VCaP (cell line): ENCODE results near the gene RAD51B.

ENCODE experiments used
- H3K27ac ChIP-seq: fragments of 450-650 bp; 2 replicates; pipeline ENCODE4 v1.5.1; 2017
- TF ChIP-seq, protein P1 (sequence below): fragments of 450-650 bp; conservative IDR thresholded peaks from 2 replicates; pipeline ENCODE4 v1.5.1; 2017; ENCODE audit warnings: mild to moderate bottlenecking, moderate library complexity

Gene RAD51B

DNA sequence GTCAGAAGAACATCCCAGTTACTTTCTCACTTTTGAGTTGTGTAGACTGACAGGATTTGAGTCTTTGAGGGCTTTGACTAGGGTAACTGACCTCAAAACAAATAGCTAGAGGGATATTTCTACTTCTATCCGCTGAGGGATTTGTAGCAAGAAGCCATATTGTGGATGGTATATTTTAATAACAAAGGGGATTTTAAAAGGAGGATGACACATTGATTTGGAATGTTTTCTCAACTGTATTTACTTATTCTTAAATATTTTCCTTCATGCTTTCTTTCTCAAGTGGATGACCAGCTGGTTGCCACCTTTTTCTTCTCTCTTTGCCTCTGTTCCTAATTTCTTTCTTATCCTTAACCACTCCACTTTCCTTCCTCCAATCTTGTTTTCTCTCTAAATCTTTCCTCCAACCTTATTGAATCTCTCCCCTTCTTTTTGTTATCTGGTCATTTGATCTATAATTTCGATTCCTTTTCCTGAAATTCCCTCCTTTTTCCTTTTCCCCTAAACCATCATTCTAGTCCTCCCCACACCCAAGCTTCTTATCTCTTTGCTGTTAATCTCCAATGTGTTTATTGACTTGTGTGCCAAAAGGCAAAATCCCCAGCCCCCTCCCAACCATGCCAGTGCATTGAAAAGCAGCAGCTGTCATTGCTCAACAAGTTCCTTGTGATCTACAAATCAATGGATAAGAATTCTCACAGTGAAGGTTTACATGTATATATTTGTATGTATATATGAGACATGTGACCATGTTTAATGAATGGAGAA is 411.6 kb downstream of the RAD51B start:
- H3K27ac ChIP-seq = no peak overlapping the region
- TF ChIP-seq, protein P1, sequence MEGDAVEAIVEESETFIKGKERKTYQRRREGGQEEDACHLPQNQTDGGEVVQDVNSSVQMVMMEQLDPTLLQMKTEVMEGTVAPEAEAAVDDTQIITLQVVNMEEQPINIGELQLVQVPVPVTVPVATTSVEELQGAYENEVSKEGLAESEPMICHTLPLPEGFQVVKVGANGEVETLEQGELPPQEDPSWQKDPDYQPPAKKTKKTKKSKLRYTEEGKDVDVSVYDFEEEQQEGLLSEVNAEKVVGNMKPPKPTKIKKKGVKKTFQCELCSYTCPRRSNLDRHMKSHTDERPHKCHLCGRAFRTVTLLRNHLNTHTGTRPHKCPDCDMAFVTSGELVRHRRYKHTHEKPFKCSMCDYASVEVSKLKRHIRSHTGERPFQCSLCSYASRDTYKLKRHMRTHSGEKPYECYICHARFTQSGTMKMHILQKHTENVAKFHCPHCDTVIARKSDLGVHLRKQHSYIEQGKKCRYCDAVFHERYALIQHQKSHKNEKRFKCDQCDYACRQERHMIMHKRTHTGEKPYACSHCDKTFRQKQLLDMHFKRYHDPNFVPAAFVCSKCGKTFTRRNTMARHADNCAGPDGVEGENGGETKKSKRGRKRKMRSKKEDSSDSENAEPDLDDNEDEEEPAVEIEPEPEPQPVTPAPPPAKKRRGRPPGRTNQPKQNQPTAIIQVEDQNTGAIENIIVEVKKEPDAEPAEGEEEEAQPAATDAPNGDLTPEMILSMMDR = no peak

DNA sequence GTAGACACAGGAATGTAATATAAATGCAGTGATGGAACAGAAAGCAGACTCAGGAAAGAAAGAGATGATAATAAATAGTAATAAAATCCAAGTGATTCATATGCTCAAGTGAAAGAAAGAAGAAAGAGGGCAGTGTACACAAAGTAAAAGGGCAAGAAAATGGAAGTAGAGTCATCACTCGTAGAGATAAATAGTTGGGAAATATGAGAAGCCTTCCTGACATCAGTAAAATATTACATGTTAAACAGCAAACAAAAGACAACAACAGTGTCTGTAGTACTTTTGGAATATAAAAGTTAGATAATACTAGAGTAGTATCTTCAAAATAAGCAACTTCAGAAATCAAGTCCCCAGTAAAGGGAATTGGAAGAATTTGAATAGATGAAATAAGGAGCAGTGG is 412.3 kb downstream of the RAD51B start:
- TF ChIP-seq, protein P1 = no peak
- no peak overlapping the region for H3K27ac ChIP-seq

DNA sequence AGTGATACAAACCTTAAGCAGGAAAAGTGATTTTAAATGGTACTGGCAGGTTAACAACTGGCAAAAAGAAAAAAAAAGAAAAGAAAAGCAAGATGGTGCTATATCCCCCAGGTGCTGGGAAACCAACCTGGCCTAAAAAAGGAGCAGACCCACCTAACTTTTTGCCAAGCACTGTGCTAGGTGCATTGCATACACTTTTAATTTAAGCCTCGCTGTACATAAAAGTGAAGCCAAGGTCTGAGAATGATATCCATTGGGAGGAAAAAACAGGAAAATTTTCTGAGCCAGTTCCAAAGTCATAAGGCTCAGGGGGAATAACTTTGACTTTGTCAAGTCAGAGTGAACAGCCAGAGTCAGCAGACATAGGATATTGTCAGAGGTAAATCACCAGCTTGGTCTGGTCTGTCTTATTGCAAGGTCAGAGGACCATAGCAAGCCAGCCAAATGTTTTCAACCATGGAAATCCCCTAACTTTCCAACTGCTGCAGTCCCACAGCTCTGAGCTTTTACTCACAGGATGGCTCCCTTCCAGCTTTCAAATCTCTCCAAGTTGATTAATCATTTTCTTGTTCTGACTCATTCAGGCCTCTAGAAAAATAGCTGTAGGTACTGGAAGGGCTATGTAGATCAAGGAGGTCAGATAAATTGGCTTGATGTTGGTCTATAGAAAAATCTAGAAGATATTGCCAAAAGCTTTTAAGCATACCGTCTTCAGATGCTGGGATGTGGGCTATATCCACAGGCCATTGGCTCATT is 412.9 kb downstream of the RAD51B start:
- H3K27ac ChIP-seq = no peak overlapping the region
- TF ChIP-seq, protein P1 = no peak

GRCh38 chr14:68233101-68233784 is 413.7 kb downstream of the RAD51B start:
- no peak overlapping the region for H3K27ac ChIP-seq
- TF ChIP-seq, protein P1 = no peak

DNA sequence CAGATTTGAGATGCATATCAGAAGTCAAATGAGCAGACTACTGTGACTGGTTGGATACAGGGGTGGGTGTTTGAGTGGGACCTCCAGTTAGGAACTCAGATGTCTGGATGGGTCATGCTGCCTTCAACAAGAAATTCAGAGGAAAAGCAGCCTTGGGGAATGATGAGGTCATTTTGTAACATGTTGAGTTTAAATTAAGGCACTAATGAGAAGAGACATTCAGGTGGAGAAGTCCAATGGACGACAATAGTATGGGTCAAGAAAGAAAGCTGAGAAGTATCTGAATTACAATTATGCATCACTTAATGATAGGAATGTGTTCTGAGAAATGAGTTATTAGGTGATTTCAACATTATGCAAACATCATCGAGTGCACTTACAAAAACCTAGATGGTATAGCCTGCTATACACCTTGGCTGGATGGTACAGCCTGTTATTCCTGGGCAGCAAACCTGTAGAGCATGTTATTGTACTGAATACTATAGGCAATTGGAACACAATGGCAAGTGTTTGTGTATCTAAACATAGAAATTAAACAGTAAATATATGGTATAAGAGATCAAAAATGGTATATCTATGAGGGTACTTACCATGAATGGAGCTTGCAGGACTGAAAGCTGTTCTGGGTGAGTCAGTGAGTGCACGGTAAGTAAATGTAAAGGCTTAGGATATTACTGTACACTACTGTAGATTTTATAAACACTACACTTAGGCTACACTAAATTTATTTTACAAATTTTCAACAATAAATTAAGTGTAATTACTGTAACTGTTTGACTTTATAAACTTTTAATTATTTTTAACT is 414.7 kb downstream of the RAD51B start:
- TF ChIP-seq, protein P1 = no peak
- H3K27ac ChIP-seq = no peak overlapping the region

DNA sequence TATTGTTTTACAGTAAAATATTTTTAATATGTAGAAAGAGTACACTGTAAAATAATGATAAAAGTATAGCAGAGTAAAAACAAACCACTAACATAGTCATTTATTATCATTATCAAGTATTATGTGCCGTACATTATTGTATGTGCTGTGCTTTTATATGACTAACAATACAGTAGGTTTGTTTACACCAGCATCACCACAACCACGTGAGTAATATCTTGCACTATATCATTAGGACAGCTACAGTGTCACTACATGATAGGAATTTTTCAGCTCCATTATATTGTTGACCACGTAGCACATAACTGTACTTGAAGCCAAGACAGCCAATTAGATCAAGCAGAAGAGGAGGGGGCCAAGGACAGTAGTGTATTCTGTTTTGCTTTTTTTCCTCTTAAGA is 415.4 kb downstream of the RAD51B start:
- H3K27ac ChIP-seq = no peak overlapping the region
- TF ChIP-seq, protein P1 = no peak
